HepG2 (cell line): ENCODE results near the gene MRPL30. TPM values are rescaled to one million over a fixed set of nuclear protein-coding genes. Genes with fewer than 3 reads are reported as not detected.

Experiments used
- FOSL2 ChIP-seq: sonication (generic); formaldehyde crosslinking; IDR thresholded peaks from 2 replicates; pipeline ENCODE4 v1.4.0; 2020; ENCODE audit warnings: missing genetic modification reagents
- GATAD2A ChIP-seq: IDR thresholded peaks from 2 replicates; pipeline ENCODE4 v1.6.1; 2016
- HNF4A ChIP-seq: sonication (generic); formaldehyde crosslinking; IDR thresholded peaks from 2 replicates; pipeline ENCODE4 v1.4.0; 2020; ENCODE audit warnings: missing genetic modification reagents
- KLF13 ChIP-seq: sonication (generic); formaldehyde crosslinking; IDR thresholded peaks from 2 replicates; pipeline ENCODE4 v1.4.0; 2020; ENCODE audit warnings: mild to moderate bottlenecking, missing genetic modification reagents
- MAFG ChIP-seq: sonication (generic); formaldehyde crosslinking; IDR thresholded peaks from 2 replicates; pipeline ENCODE4 v1.5.1; 2020; ENCODE audit warnings: mild to moderate bottlenecking, missing genetic modification reagents
- NBN ChIP-seq: fragments of 450-650 bp; conservative IDR thresholded peaks from 2 replicates; pipeline ENCODE4 v1.6.1; 2017
- RARG ChIP-seq: sonication (generic); formaldehyde crosslinking; IDR thresholded peaks from 2 replicates; pipeline ENCODE4 v1.4.0; 2020; ENCODE audit warnings: low read depth, mild to moderate bottlenecking, missing genetic modification reagents
- SNAPC5 ChIP-seq: sonication (generic); formaldehyde crosslinking; IDR thresholded peaks from 2 replicates; pipeline ENCODE4 v1.8.1; 2023; ENCODE audit warnings: mild to moderate bottlenecking, missing genetic modification reagents, borderline replicate concordance
- SRSF1 ChIP-seq: fragments of 200-400 bp; formaldehyde crosslinking; optimal IDR thresholded peaks from 2 replicates; pipeline ENCODE3; 2017; ENCODE audit warnings: mild to moderate bottlenecking, low read depth, low read length, moderate library complexity
- TRIM22 ChIP-seq: fragments of 450-650 bp; IDR thresholded peaks from 2 replicates; pipeline ENCODE4 v1.6.1; 2017
- ZBTB21 ChIP-seq: sonication (generic); formaldehyde crosslinking; IDR thresholded peaks from 2 replicates; pipeline ENCODE4 v1.4.0; 2020; ENCODE audit warnings: missing genetic modification reagents
- ZNF451 ChIP-seq: sonication (generic); formaldehyde crosslinking; IDR thresholded peaks from 2 replicates; pipeline ENCODE4 v1.5.0; 2020; ENCODE audit warnings: mild to moderate bottlenecking, missing genetic modification reagents
- ZNF878 ChIP-seq: sonication (generic); formaldehyde crosslinking; IDR thresholded peaks from 2 replicates; pipeline ENCODE4 v1.8.1; 2023; ENCODE audit warnings: mild to moderate bottlenecking, missing genetic modification reagents, moderate library complexity
- polyA plus RNA-seq, 8 experiments: library from polyadenylated mRNA; depleted of rRNA in 3 of 8; stranded (reverse) in 7 of 8; unstranded in 1 of 8; fragments of >200 nt; fragmentation: Illumina TruSeq in 4 of 8; extraction: Trizol in 4 of 8; gene quantifications; 2 replicates each; pipeline versions ENCODE4 v1.2.1 to v1.2.3, GENCODE V29; 2011 to 2016; ENCODE audit warnings: low read depth in 4 of 8, missing spikeins in 1 of 8, mixed read lengths in 1 of 8; ENCODE audit not compliant: insufficient read depth in 1 of 8
- total RNA-seq, 5 experiments: library from RNA; depleted of rRNA; stranded (reverse); fragments of >200 nt; fragmentation: Illumina TruSeq; extraction: Trizol; gene quantifications; 2 replicates each; pipeline ENCODE4 v1.2.3, GENCODE V29; 2016; ENCODE audit warnings: low read depth in 1 of 5
- TF ChIP-seq, protein P1 (sequence below): IDR thresholded peaks from 2 replicates; pipeline ENCODE4 v1.6.1; 2016; ENCODE audit warnings: low read depth, control low read depth
- TF ChIP-seq, protein P2 (sequence below): sonication (generic); formaldehyde crosslinking; conservative IDR thresholded peaks from 2 replicates; pipeline ENCODE4 v1.4.0; 2020; ENCODE audit warnings: mild to moderate bottlenecking, missing genetic modification reagents, moderate library complexity
- TF ChIP-seq, protein P3 (sequence below): sonication (generic); formaldehyde crosslinking; IDR thresholded peaks from 2 replicates; pipeline ENCODE4 v1.4.0; 2020; ENCODE audit warnings: mild to moderate bottlenecking, missing genetic modification reagents, borderline replicate concordance
- TF ChIP-seq, protein P4 (sequence below): sonication (generic); formaldehyde crosslinking; IDR thresholded peaks from 2 replicates; pipeline ENCODE4 v1.5.1; 2020; ENCODE audit warnings: missing genetic modification reagents, mild to moderate bottlenecking, borderline replicate concordance

Gene MRPL30
- total and polyA plus RNA-seq, 2 of the 13 experiments (the other 11 are each of a cell fraction or from before 2014, with no cell fraction given): 30.2 to 75.3 TPM

- no peak for TF ChIP-seq ZNF878 (CRISPR knock-in tag)
- TF ChIP-seq SRSF1: no peak
- TF ChIP-seq KLF13 (CRISPR knock-in tag): no peak
- TF ChIP-seq, protein P1, sequence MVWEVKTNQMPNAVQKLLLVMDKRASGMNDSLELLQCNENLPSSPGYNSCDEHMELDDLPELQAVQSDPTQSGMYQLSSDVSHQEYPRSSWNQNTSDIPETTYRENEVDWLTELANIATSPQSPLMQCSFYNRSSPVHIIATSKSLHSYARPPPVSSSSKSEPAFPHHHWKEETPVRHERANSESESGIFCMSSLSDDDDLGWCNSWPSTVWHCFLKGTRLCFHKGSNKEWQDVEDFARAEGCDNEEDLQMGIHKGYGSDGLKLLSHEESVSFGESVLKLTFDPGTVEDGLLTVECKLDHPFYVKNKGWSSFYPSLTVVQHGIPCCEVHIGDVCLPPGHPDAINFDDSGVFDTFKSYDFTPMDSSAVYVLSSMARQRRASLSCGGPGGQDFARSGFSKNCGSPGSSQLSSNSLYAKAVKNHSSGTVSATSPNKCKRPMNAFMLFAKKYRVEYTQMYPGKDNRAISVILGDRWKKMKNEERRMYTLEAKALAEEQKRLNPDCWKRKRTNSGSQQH (CRISPR knock-in tag): 0 out of 2 replicates have a peak, but pooled peaks have one; percentile 61
- 0 out of 2 replicates have a peak, but pooled peaks have one; percentile 9 for TF ChIP-seq SNAPC5 (CRISPR knock-in tag)
- no peak for TF ChIP-seq RARG
- TF ChIP-seq GATAD2A: peak; percentile 81
- TF ChIP-seq ZNF451 (CRISPR knock-in tag): 0 out of 2 replicates have a peak, but pooled peaks have one; percentile 45
- TF ChIP-seq HNF4A (CRISPR knock-in tag): no peak
- no peak for TF ChIP-seq NBN
- TF ChIP-seq, protein P2, sequence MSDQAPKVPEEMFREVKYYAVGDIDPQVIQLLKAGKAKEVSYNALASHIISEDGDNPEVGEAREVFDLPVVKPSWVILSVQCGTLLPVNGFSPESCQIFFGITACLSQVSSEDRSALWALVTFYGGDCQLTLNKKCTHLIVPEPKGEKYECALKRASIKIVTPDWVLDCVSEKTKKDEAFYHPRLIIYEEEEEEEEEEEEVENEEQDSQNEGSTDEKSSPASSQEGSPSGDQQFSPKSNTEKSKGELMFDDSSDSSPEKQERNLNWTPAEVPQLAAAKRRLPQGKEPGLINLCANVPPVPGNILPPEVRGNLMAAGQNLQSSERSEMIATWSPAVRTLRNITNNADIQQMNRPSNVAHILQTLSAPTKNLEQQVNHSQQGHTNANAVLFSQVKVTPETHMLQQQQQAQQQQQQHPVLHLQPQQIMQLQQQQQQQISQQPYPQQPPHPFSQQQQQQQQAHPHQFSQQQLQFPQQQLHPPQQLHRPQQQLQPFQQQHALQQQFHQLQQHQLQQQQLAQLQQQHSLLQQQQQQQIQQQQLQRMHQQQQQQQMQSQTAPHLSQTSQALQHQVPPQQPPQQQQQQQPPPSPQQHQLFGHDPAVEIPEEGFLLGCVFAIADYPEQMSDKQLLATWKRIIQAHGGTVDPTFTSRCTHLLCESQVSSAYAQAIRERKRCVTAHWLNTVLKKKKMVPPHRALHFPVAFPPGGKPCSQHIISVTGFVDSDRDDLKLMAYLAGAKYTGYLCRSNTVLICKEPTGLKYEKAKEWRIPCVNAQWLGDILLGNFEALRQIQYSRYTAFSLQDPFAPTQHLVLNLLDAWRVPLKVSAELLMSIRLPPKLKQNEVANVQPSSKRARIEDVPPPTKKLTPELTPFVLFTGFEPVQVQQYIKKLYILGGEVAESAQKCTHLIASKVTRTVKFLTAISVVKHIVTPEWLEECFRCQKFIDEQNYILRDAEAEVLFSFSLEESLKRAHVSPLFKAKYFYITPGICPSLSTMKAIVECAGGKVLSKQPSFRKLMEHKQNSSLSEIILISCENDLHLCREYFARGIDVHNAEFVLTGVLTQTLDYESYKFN (CRISPR knock-in tag): no peak
- TF ChIP-seq FOSL2 (CRISPR knock-in tag): 0 out of 2 replicates have a peak, but pooled peaks have one; percentile 34
- TF ChIP-seq, protein P3, sequence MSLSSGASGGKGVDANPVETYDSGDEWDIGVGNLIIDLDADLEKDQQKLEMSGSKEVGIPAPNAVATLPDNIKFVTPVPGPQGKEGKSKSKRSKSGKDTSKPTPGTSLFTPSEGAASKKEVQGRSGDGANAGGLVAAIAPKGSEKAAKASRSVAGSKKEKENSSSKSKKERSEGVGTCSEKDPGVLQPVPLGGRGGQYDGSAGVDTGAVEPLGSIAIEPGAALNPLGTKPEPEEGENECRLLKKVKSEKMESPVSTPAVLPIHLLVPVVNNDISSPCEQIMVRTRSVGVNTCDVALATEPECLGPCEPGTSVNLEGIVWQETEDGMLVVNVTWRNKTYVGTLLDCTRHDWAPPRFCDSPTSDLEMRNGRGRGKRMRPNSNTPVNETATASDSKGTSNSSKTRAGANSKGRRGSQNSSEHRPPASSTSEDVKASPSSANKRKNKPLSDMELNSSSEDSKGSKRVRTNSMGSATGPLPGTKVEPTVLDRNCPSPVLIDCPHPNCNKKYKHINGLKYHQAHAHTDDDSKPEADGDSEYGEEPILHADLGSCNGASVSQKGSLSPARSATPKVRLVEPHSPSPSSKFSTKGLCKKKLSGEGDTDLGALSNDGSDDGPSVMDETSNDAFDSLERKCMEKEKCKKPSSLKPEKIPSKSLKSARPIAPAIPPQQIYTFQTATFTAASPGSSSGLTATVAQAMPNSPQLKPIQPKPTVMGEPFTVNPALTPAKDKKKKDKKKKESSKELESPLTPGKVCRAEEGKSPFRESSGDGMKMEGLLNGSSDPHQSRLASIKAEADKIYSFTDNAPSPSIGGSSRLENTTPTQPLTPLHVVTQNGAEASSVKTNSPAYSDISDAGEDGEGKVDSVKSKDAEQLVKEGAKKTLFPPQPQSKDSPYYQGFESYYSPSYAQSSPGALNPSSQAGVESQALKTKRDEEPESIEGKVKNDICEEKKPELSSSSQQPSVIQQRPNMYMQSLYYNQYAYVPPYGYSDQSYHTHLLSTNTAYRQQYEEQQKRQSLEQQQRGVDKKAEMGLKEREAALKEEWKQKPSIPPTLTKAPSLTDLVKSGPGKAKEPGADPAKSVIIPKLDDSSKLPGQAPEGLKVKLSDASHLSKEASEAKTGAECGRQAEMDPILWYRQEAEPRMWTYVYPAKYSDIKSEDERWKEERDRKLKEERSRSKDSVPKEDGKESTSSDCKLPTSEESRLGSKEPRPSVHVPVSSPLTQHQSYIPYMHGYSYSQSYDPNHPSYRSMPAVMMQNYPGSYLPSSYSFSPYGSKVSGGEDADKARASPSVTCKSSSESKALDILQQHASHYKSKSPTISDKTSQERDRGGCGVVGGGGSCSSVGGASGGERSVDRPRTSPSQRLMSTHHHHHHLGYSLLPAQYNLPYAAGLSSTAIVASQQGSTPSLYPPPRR: 0 out of 2 replicates have a peak, but pooled peaks have one; percentile 37
- TF ChIP-seq, protein P4, sequence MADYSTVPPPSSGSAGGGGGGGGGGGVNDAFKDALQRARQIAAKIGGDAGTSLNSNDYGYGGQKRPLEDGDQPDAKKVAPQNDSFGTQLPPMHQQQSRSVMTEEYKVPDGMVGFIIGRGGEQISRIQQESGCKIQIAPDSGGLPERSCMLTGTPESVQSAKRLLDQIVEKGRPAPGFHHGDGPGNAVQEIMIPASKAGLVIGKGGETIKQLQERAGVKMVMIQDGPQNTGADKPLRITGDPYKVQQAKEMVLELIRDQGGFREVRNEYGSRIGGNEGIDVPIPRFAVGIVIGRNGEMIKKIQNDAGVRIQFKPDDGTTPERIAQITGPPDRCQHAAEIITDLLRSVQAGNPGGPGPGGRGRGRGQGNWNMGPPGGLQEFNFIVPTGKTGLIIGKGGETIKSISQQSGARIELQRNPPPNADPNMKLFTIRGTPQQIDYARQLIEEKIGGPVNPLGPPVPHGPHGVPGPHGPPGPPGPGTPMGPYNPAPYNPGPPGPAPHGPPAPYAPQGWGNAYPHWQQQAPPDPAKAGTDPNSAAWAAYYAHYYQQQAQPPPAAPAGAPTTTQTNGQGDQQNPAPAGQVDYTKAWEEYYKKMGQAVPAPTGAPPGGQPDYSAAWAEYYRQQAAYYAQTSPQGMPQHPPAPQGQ (CRISPR knock-in tag): no peak
- no peak for TF ChIP-seq ZBTB21
- no peak for TF ChIP-seq MAFG
- TF ChIP-seq TRIM22: no peak
Measured at GRCh38 chr2:99183025-99183424, 2.0 kb downstream of the MRPL30 start (continued).
